ENCODE measurements around the gene C1orf174. TPM values are rescaled to one million over a fixed set of nuclear protein-coding genes. Genes with fewer than 3 reads are reported as not detected.

Gene C1orf174
- total and polyA plus RNA-seq, 2 donors (not counting 1 experiment from before 2014, with no cell fraction given) = 24.1 to 39.6 TPM

DNA sequence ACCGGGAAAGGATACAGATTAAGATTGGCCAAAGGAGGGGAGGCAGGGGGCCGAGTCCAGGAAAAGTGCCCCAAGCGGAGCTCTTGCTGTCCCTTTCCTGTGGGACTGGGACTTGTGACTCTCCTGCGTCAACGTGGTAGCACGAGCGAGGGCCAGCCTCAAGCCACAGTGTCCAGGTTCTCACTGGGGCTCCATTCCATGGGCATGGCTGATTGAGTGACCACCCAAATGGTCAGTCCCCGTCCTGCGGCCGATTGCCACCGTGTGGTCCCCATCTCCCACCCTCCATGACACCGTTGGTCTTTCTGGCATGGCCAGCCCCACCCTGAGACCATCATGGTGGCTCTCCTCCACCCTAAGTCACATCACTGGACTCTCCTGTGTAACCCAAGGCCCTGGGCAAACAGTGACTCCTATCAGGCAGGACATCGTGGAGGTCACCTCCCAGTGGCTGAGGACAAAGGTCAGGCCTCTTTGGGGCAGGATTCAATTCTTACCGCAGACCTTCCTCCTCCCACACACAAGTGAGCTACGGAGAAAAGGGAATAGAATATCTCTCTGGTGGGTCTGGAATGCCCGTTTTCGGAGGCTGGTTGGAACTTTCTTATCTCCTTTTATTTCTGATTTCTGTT, 8.9 kb upstream of the C1orf174 start:
- Histone ChIP-seq H3K9ac (ENCODE audit: insufficient read depth, low read length) (no peak overlapping the region), H2AFZ (ENCODE audit: low read length) (no peak overlapping the region), H3K9me3 (ENCODE audit: control insufficient read depth, insufficient read depth, low read depth, low read length) (no peaks in the 10 kb centered on the region), H3K36me3 (ENCODE audit: control insufficient read depth, insufficient read depth, low read length) (no peaks in the 10 kb centered on the region), H3K27me3 (ENCODE audit: control insufficient read depth, insufficient read depth, low read length) (no peaks in the 10 kb centered on the region), H3K79me2 (ENCODE audit: control insufficient read depth, insufficient read depth, low read length) (no peaks in the 10 kb centered on the region), H3K4me3 (replicated peaks in 1 of 4; ENCODE audit: control extremely low read depth in 1 of 4, insufficient read depth in 1 of 4, low read depth in 3 of 4, low read length in 4 of 4) (no peak overlapping the region), H3K27ac (ENCODE audit: insufficient read depth, low read length) (no peak overlapping the region), H4K20me1 (ENCODE audit: control insufficient read depth, extremely low read depth, insufficient read depth, low read length) (no peaks in the 10 kb centered on the region), H3K4me1 (ENCODE audit: control insufficient read depth, extremely low read depth, insufficient read depth, low read length) (no peaks in the 10 kb centered on the region), H3K4me2 (ENCODE audit: extremely low read depth, insufficient read depth, low read length) (no peak overlapping the region)
- DNase-seq (ENCODE audit: low read depth in 2 of 2) = no peak
- TF ChIP-seq CTCF (conservative IDR thresholded peaks at IDR 0.05 in 1 of 2, IDR thresholded peaks at IDR 0.05 in 1 of 2; ENCODE audit: low read depth in 1 of 2, low read length in 2 of 2) = no peak
- no peak for TF ChIP-seq EZH2 (IDR thresholded peaks at IDR 0.05; ENCODE audit: low read length, missing control alignments)

GRCh38 chr1:3907621-3908165, 7.6 kb upstream of the C1orf174 start:
- no peaks in the 10 kb centered on the region for H3K36me3 ChIP-seq (ENCODE audit: control insufficient read depth, insufficient read depth, low read length)
- H2AFZ ChIP-seq (ENCODE audit: low read length) = no peak overlapping the region
- no peak for DNase-seq (ENCODE audit: low read depth in 2 of 2)
- no peaks in the 10 kb centered on the region for H3K4me1 ChIP-seq (ENCODE audit: control insufficient read depth, extremely low read depth, insufficient read depth, low read length)
- no peaks in the 10 kb centered on the region for H3K79me2 ChIP-seq (ENCODE audit: control insufficient read depth, insufficient read depth, low read length)
- H4K20me1 ChIP-seq (ENCODE audit: control insufficient read depth, extremely low read depth, insufficient read depth, low read length) = no peaks in the 10 kb centered on the region
- no peaks in the 10 kb centered on the region for H3K9me3 ChIP-seq (ENCODE audit: control insufficient read depth, insufficient read depth, low read depth, low read length)
- H3K4me3 ChIP-seq (replicated peaks in 1 of 4; ENCODE audit: control extremely low read depth in 1 of 4, insufficient read depth in 1 of 4, low read depth in 3 of 4, low read length in 4 of 4) = no peak overlapping the region
- TF ChIP-seq CTCF (conservative IDR thresholded peaks at IDR 0.05 in 1 of 2, IDR thresholded peaks at IDR 0.05 in 1 of 2; ENCODE audit: low read depth in 1 of 2, low read length in 2 of 2) (no peak), EZH2 (IDR thresholded peaks at IDR 0.05; ENCODE audit: low read length, missing control alignments) (no peak)
- H3K4me2 ChIP-seq (ENCODE audit: extremely low read depth, insufficient read depth, low read length) = no peak overlapping the region
- H3K9ac ChIP-seq (ENCODE audit: insufficient read depth, low read length) = no peak overlapping the region
- no peak overlapping the region for H3K27ac ChIP-seq (ENCODE audit: insufficient read depth, low read length)
- no peaks in the 10 kb centered on the region for H3K27me3 ChIP-seq (ENCODE audit: control insufficient read depth, insufficient read depth, low read length)

DNA sequence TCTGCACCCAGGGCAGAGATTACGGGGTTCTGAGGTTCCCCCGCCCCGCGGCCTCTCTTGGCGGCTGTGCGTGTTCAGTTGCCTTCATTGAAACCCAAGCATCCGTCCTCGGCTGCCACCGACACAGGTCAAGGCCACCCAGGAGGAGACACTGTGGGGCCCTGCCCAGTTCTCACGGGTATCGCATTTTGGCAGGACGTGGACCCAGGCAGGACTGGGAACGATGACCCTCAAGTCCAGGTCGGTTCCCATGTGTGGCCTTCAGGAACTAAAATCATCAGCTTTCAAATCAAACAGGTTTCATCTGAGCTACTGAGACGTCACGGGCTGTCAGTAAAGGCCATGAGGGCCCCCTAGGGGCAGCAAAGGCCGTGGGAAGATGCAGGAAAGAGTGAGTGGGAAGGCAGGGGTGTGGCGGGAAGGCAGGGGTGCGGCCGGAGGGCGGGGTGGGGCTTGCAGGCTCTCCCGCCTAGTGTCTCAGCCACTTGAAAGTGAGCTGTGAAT, 7.0 kb upstream of the C1orf174 start:
- no peak overlapping the region for H3K9ac ChIP-seq (ENCODE audit: insufficient read depth, low read length)
- no peaks in the 10 kb centered on the region for H3K9me3 ChIP-seq (ENCODE audit: control insufficient read depth, insufficient read depth, low read depth, low read length)
- no peaks in the 10 kb centered on the region for H3K36me3 ChIP-seq (ENCODE audit: control insufficient read depth, insufficient read depth, low read length)
- H3K4me2 ChIP-seq (ENCODE audit: extremely low read depth, insufficient read depth, low read length) = no peak overlapping the region
- no peaks in the 10 kb centered on the region for H3K79me2 ChIP-seq (ENCODE audit: control insufficient read depth, insufficient read depth, low read length)
- no peak for DNase-seq (ENCODE audit: low read depth in 2 of 2)
- H4K20me1 ChIP-seq (ENCODE audit: control insufficient read depth, extremely low read depth, insufficient read depth, low read length) = no peaks in the 10 kb centered on the region
- no peaks in the 10 kb centered on the region for H3K4me1 ChIP-seq (ENCODE audit: control insufficient read depth, extremely low read depth, insufficient read depth, low read length)
- TF ChIP-seq EZH2 (IDR thresholded peaks at IDR 0.05; ENCODE audit: low read length, missing control alignments) (no peak), CTCF (conservative IDR thresholded peaks at IDR 0.05 in 1 of 2, IDR thresholded peaks at IDR 0.05 in 1 of 2; ENCODE audit: low read depth in 1 of 2, low read length in 2 of 2) (no peak)
- no peak overlapping the region for H3K27ac ChIP-seq (ENCODE audit: insufficient read depth, low read length)
- no peak overlapping the region for H2AFZ ChIP-seq (ENCODE audit: low read length)
- no peaks in the 10 kb centered on the region for H3K27me3 ChIP-seq (ENCODE audit: control insufficient read depth, insufficient read depth, low read length)
- H3K4me3 ChIP-seq (replicated peaks in 1 of 4; ENCODE audit: control extremely low read depth in 1 of 4, insufficient read depth in 1 of 4, low read depth in 3 of 4, low read length in 4 of 4) = no peak overlapping the region

Measured in fibroblast of lung (primary cell).